GM23248 (cell line): ENCODE data around the gene ZSCAN1. TPM values are rescaled to one million over a fixed set of nuclear protein-coding genes. Genes with fewer than 3 reads are reported as not detected.

Experiments used
- DNase-seq: peaks from one replicate; pipeline ENCODE4 v3.0.0-alpha.2; 2015
- H2AFZ ChIP-seq: fragments of 200-600 bp; sonication (generic); 2 replicates; pipeline ENCODE4 v1.6.1; 2016; ENCODE audit warnings: antibody characterized with exemption
- H3F3A ChIP-seq: fragments of 200-600 bp; sonication (generic); 2 replicates; pipeline ENCODE4 v1.6.1; 2016; ENCODE audit warnings: mild to moderate bottlenecking, antibody characterized with exemption, mixed run types; ENCODE audit not compliant: insufficient read depth
- H3K27ac ChIP-seq: fragments of 200-600 bp; sonication (generic); 2 replicates; pipeline ENCODE4 v1.5.1; 2016; ENCODE audit warnings: mild to moderate bottlenecking
- H3K27me3 ChIP-seq: fragments of 200-600 bp; sonication (generic); replicated peaks from 2 replicates; pipeline ENCODE4 v1.6.1; 2016; ENCODE audit warnings: mild to moderate bottlenecking; ENCODE audit not compliant: insufficient read depth
- H3K36me3 ChIP-seq: fragments of 200-600 bp; sonication (generic); 2 replicates; pipeline ENCODE4 v1.6.1; 2016; ENCODE audit warnings: low read depth, mild to moderate bottlenecking
- H3K4me1 ChIP-seq: fragments of 200-600 bp; sonication (generic); 2 replicates; pipeline ENCODE4 v1.6.1; 2016; ENCODE audit warnings: mild to moderate bottlenecking; ENCODE audit not compliant: insufficient read depth
- H3K4me2 ChIP-seq: fragments of 200-600 bp; sonication (generic); one replicate; pipeline ENCODE4 v1.6.1; 2016; ENCODE audit warnings: mild to moderate bottlenecking; ENCODE audit not compliant: unreplicated experiment
- H3K4me3 ChIP-seq: fragments of 200-600 bp; sonication (generic); 2 replicates; pipeline ENCODE4 v1.5.1; 2016; ENCODE audit warnings: mild to moderate bottlenecking
- H3K79me2 ChIP-seq: fragments of 200-600 bp; sonication (generic); 2 replicates; pipeline ENCODE4 v1.6.1; 2016; ENCODE audit warnings: mild to moderate bottlenecking; ENCODE audit not compliant: insufficient read depth
- H3K9ac ChIP-seq: fragments of 200-600 bp; sonication (generic); 2 replicates; pipeline ENCODE4 v1.6.1; 2016; ENCODE audit warnings: mild to moderate bottlenecking
- H3K9me2 ChIP-seq: fragments of 200-600 bp; sonication (generic); 2 replicates; pipeline ENCODE4 v1.6.1; 2016; ENCODE audit warnings: mixed run types, mild to moderate bottlenecking, moderate library complexity; ENCODE audit not compliant: insufficient read depth
- H3K9me3 ChIP-seq: fragments of 200-600 bp; sonication (generic); one replicate; pipeline ENCODE4 v1.6.1; 2017; ENCODE audit warnings: low read depth
- H4K20me1 ChIP-seq: fragments of 200-600 bp; sonication (generic); 2 replicates; pipeline ENCODE4 v1.6.0; 2016; ENCODE audit not compliant: insufficient read depth
- EZH2 ChIP-seq: fragments of 200-600 bp; sonication (generic); IDR thresholded peaks from 2 replicates; pipeline ENCODE4 v1.6.1; 2018; ENCODE audit warnings: antibody characterized with exemption, mild to moderate bottlenecking; ENCODE audit not compliant: insufficient read depth, poor library complexity, severe bottlenecking
- EZH2phosphoT487 ChIP-seq: fragments of 200-600 bp; sonication (generic); IDR thresholded peaks from 2 replicates; pipeline ENCODE4 v1.6.1; 2018; ENCODE audit warnings: antibody characterized with exemption, moderate library complexity, mild to moderate bottlenecking, low read depth; ENCODE audit not compliant: insufficient read depth
- WGBS, 2 experiments: methylation state at CpG; one replicate each; pipeline ENCODE4 v1.1.6; 2015 to 2017; ENCODE audit warnings: low lambda C conversion rate in 2 of 2, low coverage in 1 of 2; ENCODE audit errors: missing lambda C conversion rate in 2 of 2; 5-methylcytosine and 5-hydroxymethylcytosine counted together
- in situ Hi-C: fragments of 300-500 bp; cut with MboI; formaldehyde crosslinking; loops from 2 replicates; pipeline ENCODE4 v1.15.0; 2020
- polyA plus RNA-seq: library from polyadenylated mRNA; unstranded; fragments of >200 nt; fragmentation: Nextera tagmentation; extraction: Ambion mirVana; gene quantifications from 2 replicates; pipeline ENCODE4 v1.2.1, GENCODE V29; 2016
- total RNA-seq: library from RNA; depleted of rRNA; stranded (reverse); fragments of >200 nt; shearing (Covaris generic); gene quantifications from 2 replicates; pipeline ENCODE4 v1.2.3, GENCODE V29; 2014

ZSCAN1 gene
- total and polyA plus RNA-seq, 2 experiments from 2014 or later = 0.39 TPM; not detected in 1

DNA sequence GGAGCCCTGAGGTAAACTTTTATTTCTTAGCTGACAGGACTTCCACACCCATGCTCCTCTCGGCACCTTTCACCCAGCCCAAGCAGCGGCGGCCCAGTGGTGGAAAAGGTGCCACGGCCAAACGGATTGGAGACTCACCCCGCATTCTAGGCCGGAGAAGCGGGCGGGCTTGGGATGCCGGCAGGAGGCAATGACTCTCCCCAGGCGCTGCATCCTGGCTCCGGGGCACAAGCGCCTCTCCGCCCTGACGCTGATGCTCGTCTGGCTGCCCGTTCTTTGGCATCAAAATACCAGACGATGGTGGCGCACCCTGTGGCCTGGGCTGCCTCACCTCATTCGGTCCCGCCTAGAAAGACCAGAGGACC, 24.5 kb upstream of the ZSCAN1 start:
- no peaks in the 10 kb centered on the region for H4K20me1 ChIP-seq
- peak overlapping the region; percentile 84 for H3K4me2 ChIP-seq
- H3K9me3 ChIP-seq = no peaks in the 10 kb centered on the region

GRCh38 chr19:58009666-58010301, 24.0 kb upstream of the ZSCAN1 start:
- WGBS, 2 experiments = 14 to 15% methylated on average over 41 of the region's 41 CpGs
- DNase-seq = peak; percentile 89
- H3K27me3 ChIP-seq = no peaks in the 10 kb centered on the region
- no peaks in the 10 kb centered on the region for H3K4me1 ChIP-seq
- peak overlapping the region; percentile 83 for H2AFZ ChIP-seq
- H3F3A ChIP-seq = peaks cover 6% of the 10 kb centered on the region; the same call in 1 of the 2 replicates
- H3K36me3 ChIP-seq = peaks cover 26% of the 10 kb centered on the region
- H3K4me3 ChIP-seq = peak overlapping the region; percentile 73
- in situ Hi-C loops = no loop called here
- H4K20me1 ChIP-seq = no peaks in the 10 kb centered on the region
- TF ChIP-seq EZH2 (no peak), EZH2phosphoT487 (no peak)
- no peaks in the 10 kb centered on the region for H3K9me3 ChIP-seq
- peak overlapping the region; percentile 76 for H3K9ac ChIP-seq
- peaks cover 5% of the 10 kb centered on the region for H3K79me2 ChIP-seq
- H3K9me2 ChIP-seq = no peaks in the 10 kb centered on the region
- H3K27ac ChIP-seq = peak overlapping the region; percentile 68
- H3K4me2 ChIP-seq = peak overlapping the region; percentile 84

More for the DNA sequence above, 24.5 kb upstream of the ZSCAN1 start:
- no peak for DNase-seq
- Histone ChIP-seq H3K9me2 (no peaks in the 10 kb centered on the region), H3K9ac (peak overlapping the region; percentile 76), H3K27me3 (no peaks in the 10 kb centered on the region), H3K4me1 (no peaks in the 10 kb centered on the region), H2AFZ (peak overlapping the region; percentile 83), H3K36me3 (peaks cover 31% of the 10 kb centered on the region), H3K4me3 (peak overlapping the region; percentile 73), H3K79me2 (peaks cover 8% of the 10 kb centered on the region), H3K27ac (peak overlapping the region; percentile 68), H3F3A (peaks cover 6% of the 10 kb centered on the region; the same call in 1 of the 2 replicates)
- in situ Hi-C loops = no loop called here
- 2 to 4% methylated on average over 18 to 21 of the region's 21 CpGs for WGBS, 2 experiments
- TF ChIP-seq EZH2 (no peak), EZH2phosphoT487 (no peak)

DNA sequence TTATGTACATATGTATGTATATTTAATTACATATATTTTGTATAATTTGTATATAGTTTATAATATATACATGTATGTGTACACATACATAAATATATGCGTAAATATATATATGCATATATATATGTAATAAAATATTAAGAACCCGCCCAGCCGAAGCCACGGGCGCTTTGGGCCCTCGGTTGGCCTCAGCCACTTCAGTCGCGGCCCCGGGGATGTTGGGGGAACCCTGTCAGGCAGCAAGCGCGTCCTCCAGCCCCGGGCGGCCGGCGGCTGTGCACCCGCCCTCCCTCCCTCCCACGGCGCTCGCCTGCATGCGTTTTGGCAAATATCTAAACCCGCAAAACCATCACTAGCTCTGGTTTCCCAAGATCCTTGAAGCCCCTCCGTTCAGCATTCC, 23.3 kb upstream of the ZSCAN1 start:
- no peaks in the 10 kb centered on the region for H3K4me1 ChIP-seq
- H3K4me3 ChIP-seq = no peak overlapping the region
- no peak overlapping the region for H3K4me2 ChIP-seq
- no peak overlapping the region for H2AFZ ChIP-seq
- no peaks in the 10 kb centered on the region for H3K9me2 ChIP-seq
- H3K27ac ChIP-seq = no peak overlapping the region
- peaks cover 20% of the 10 kb centered on the region for H3K36me3 ChIP-seq
- peaks cover 6% of the 10 kb centered on the region; the same call in 1 of the 2 replicates for H3F3A ChIP-seq
- H3K9me3 ChIP-seq = no peaks in the 10 kb centered on the region
- no peaks in the 10 kb centered on the region for H3K79me2 ChIP-seq
- 65 to 74% methylated on average over 12 to 22 of the region's 22 CpGs for WGBS, 2 experiments
- TF ChIP-seq EZH2 (no peak), EZH2phosphoT487 (no peak)
- no peaks in the 10 kb centered on the region for H3K27me3 ChIP-seq
- no peaks in the 10 kb centered on the region for H4K20me1 ChIP-seq
- DNase-seq = no peak
- in situ Hi-C loops = no loop called here
- no peak overlapping the region for H3K9ac ChIP-seq

DNA sequence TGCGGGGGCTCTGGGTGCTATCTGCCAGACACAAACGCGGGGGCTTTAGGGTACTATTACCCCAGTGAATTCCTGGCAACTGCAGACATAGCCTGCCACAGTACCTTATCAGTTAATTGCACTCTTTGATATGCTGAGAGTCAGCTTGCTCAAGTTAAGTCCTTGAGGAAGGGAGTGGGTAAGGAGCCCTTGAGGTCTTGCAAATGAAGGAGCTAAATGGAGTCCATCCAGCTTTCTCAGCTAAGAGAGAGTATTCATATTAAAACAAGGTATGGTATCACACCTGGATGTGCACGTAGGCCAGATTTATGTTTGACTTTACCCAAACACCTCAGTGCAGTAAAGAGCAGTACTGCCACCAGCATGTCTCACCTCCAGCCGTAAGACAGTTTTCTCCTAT, 19.7 kb upstream of the ZSCAN1 start:
- Histone ChIP-seq H3K36me3 (no peaks in the 10 kb centered on the region), H3K4me3 (no peak overlapping the region), H3K4me2 (no peak overlapping the region), H4K20me1 (no peaks in the 10 kb centered on the region), H3K9me3 (no peaks in the 10 kb centered on the region), H3K27me3 (no peaks in the 10 kb centered on the region), H3K79me2 (no peaks in the 10 kb centered on the region), H3K9ac (no peak overlapping the region), H3F3A (peaks cover 3% of the 10 kb centered on the region; the same call in 1 of the 2 replicates), H3K4me1 (no peaks in the 10 kb centered on the region), H3K9me2 (no peaks in the 10 kb centered on the region), H2AFZ (no peak overlapping the region), H3K27ac (no peak overlapping the region)
- WGBS, 2 experiments = 1 to 3% methylated on average over 5 of the region's 5 CpGs
- DNase-seq = no peak
- no peak for TF ChIP-seq EZH2
- in situ Hi-C loops = no loop called here

- H3K27ac ChIP-seq = no peak overlapping the region
- no peaks in the 10 kb centered on the region for H3K9me2 ChIP-seq
- no peaks in the 10 kb centered on the region for H3K79me2 ChIP-seq
- no peaks in the 10 kb centered on the region for H3F3A ChIP-seq
- H3K27me3 ChIP-seq = no peaks in the 10 kb centered on the region
- TF ChIP-seq EZH2 (no peak), EZH2phosphoT487 (no peak)
- no peak overlapping the region for H2AFZ ChIP-seq
- H3K4me1 ChIP-seq = no peaks in the 10 kb centered on the region
- H3K4me3 ChIP-seq = no peak overlapping the region
- no peaks in the 10 kb centered on the region for H3K9me3 ChIP-seq
- H3K4me2 ChIP-seq = no peak overlapping the region
- 27 to 30% methylated on average over 7 of the region's 7 CpGs for WGBS, 2 experiments
- no peak for DNase-seq
- H4K20me1 ChIP-seq = no peaks in the 10 kb centered on the region
- in situ Hi-C loops = no loop called here
- H3K9ac ChIP-seq = no peak overlapping the region
- no peaks in the 10 kb centered on the region for H3K36me3 ChIP-seq
Observed at GRCh38 chr19:58020129-58020528, 13.7 kb upstream of the ZSCAN1 start.
